ENCODE data around the gene AGPAT1.
"Not testable (repeated sequence)": the region's sequence is repeated elsewhere in the genome, so short reads cannot be mapped to it uniquely, and the experiment has no call there.

The AGPAT1 gene

DNA sequence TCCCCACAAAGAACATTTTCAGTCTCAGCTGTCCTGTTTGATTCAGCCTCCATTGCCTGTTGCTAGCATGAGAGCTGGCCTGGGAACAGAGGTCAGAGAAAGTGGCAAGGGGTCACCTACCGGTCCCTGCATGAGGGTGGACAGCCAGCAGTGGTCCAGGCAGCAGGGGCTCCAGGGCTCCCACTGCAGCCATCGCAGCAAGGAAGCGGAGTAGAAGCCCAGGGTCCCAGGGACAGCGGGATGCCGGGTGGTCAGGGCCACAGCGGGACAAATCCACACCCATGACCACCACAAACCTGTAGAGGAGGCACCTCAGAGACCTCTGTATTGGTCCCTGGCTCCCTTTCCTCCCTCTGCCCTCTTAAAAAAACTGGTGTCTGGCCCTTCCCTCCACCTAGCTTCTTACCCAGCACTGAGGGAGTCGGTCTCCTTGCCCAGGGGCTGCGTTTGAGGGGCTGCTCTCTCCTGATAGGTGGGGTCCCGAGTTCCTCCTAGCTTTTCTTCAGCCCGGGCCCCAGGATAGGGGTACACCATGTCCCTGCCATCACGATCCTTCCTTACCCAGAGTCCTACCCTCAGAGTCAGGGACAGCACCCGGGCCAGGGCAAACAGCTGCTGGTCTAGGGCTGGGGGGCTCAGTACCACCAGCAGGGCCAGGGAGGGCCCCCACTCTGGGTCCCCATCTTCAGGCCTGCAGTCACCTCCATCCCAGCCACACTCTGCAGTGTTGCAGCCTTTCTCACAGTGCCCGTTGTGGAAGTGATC lies 25.0 kb upstream of the AGPAT1 start:
- FAIRE-seq, result no peak

GRCh38 chr6:32198866-32199265 lies 23.0 kb upstream of the AGPAT1 start:
- FAIRE-seq (no peak), DNase-seq (ENCODE audit: insufficient read length, low spot score) (no peak)

More for the DNA sequence above, 25.0 kb upstream of the AGPAT1 start:
- DNase-seq (ENCODE audit: insufficient read length, low spot score), result no peak

GRCh38 chr6:32198345-32198696 lies 22.4 kb upstream of the AGPAT1 start:
- no peak for DNase-seq (ENCODE audit: insufficient read length, low spot score)
- no peak for FAIRE-seq

DNA sequence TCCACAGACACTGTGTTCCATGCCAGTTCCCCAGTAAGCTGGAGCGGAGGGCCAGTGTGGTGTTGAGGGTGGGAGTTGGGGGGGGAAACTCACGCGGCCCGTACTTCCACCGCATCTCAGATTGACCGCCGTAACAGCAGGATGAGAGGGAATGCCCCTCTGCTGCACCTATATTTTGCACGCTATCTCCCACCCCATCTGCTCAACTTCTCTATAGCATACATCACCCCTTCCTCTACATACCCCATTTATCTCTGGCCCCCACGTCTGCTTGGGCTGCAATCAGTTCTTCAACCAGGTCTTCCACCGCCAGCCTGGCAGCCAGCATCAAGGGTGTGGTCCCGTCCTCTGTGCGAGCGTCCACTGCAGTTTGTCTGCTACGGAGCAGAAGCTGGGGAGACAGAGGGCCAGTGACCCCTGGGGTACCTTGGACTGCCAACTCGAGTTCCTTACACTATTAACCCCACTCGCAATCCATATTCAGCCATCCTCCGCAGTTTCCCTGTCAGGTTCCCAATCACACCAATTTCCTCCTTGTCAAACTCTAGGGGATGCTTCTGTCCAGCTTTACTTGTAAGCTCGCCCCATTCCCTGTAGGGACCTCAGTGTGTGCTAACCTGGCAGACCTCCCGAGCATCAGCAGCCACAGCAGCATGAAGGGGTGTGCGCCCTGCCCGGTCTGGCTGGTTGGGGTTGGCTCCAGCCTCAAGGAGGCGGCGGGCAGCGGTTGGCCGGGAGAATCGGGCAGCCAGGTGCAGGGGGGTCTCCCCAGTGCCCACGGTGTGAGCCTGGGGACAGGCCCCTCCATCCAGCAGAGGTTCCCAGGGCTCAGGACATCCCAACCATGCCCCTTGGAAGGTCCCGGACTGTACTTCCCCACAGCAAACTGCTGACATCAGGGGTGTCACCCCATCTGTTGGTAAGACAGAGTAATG lies 21.1 kb upstream of the AGPAT1 start:
- no peak for DNase-seq (ENCODE audit: insufficient read length, low spot score)
- no peak for FAIRE-seq

DNA sequence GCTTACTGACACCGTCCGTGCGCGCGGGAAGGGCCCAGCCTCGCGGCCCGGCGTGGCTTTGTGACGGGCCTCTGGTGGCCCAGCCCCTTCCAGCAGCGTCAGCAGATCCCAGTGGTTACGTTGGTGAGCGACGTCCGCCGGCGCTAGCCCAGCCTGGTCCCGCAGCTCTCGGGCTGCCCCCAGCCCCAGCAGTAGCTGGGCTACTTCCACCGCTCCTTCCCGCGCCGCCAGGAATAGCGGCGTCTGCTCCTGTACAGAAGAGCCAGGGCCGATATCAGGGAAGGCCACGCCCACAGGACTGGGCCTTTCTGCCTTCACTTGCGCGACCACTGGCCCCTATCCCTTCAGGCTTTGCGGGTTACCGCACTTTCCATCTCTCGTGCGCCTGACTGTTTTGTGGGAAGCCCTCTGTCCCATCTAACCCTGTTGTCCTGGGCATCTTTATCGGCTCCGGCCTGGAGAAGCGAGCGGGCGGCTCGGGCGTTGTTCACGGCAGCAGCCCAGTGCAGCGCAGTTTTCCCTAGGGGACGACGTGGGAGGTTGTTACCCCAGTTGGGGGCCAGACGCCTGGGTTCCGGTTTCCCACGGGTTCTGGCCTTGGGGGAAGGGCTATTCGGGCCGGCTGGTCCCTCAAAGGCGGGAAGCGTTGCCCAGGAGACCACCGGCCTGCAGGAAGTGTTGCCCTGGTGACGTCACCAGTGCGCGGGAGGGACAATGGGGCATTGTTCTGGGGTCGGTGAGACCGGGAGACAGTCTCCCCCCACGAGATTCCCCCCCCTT lies 20.2 kb upstream of the AGPAT1 start:
- FAIRE-seq (peak; percentile 83), DNase-seq (ENCODE audit: insufficient read length, low spot score) (peak; percentile 56)

DNA sequence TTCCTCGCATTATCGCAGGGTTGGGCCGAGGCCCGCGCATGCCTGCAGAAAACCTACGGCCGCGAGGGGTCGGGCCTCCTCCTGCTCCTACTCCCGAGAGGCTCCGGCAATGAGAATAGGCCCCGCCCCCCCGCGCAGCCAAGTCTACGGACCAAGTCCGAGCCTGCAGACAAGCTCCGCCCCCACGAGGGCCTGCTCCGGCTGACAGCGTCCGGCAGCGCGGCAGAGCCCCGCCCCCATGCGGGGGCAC lies 19.7 kb upstream of the AGPAT1 start:
- peak; percentile 81 for DNase-seq (ENCODE audit: insufficient read length, low spot score)
- FAIRE-seq, result peak; percentile 93

DNA sequence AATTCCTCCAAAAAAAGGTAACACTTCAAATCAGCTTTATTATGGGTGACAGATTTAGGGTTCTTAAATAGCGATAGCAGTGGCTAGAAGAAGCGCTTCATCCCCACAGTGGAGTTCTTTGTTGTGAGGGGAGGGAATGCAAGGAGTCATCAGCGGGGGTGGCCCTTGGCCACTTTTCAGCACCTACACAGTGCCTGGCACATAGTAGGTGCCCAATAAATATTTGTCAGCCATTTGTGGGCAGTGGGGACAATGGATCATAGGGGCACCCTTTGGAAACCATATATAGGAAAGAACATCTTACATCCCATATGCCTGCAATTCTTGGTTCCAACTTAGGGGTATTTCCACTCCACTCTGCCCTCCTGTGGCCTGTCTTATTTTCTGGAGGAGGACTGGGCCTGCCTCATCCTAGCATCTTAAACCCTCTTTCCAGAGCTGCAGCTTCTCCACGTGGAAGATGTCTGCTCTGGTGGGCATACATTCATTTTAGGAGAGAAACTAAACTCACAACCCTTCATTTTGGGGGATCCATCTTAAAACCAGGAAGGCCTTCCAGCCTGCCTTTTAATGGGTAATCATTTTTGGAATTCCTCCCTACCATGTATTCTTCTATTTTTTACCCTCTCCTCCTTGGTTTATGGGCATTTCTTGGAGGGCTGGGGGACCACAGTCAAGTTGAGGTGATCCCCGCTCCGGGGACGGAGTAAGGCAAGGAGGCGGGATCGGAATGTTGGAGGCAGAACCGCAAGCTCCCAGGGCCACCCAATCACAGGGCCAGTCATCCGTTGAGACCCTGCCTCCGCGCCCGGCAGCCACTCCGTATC lies 19.2 kb upstream of the AGPAT1 start:
- FAIRE-seq (peak; percentile 68), DNase-seq (ENCODE audit: insufficient read length, low spot score) (no peak)

DNA sequence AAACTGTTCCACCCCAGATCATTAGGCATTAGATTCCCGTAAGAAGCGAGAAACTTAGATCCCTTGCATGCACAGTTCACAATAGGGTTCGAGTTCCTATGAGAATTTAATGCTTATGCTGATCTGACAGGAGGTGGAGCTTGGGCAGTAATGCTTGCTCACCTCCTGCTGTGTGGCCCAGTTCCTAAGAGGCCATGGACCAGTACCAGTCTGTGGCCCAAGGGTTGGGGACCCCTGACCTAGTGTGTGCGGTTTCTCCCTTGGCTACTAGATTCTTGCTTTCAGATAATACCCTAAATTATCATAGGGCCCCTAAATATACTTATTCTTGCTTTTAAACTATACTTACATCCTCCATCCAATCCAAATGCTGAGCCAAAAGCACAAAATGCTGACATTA lies 18.5 kb upstream of the AGPAT1 start:
- DNase-seq (ENCODE audit: insufficient read length, low spot score), result no peak
- no peak for FAIRE-seq

DNA sequence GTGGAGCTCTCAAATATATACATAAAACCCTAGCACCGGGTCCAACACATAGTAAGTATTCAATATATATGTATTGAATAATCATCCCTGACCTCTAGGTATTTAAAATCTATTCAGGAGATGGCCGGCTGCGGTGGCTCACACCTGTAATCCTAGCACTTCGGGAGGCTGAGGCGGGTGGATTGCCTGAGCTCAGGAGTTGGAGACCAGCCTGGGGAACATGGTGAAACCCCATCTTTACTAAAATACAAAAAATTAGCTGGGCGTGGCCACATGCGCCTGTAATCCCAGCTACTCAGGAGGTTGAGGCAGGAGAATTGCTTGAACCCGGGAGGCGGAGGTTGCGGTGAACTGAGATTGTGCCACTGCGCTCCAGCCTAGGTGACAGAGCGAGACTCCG lies 17.2 kb upstream of the AGPAT1 start:
- DNase-seq (ENCODE audit: insufficient read length, low spot score); FAIRE-seq: not testable (repeated sequence)

DNA sequence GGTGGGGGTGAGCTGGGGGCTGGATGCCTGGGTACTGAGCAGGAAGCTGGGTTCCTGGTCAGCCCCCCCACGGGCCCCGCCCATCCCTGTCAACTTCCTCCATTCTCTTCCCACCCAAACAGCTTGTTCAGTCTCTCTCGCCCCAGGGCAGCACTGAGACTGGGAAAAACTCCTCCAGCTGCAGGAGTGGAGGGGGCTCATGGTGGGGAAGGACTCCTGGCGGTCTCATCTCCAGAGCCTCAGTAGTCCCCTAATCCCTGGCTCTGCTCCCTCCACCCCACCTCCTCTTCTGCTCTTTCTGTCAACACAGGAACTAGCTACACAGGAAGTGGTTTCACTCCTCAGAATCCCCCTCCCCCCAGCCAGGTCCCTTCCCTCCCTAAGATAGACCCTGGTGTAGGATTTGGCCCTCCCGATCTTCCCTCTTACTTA lies 16.7 kb upstream of the AGPAT1 start, which contains the start of gene GPSM3:
Gene GPSM3 (minus strand): TSS at position 36 of the 432 bp plus-strand sequence. CDS start 130 bp downstream, outside the sequence.
- DNase-seq (ENCODE audit: insufficient read length, low spot score), result no peak
- peak; percentile 97 for FAIRE-seq

GRCh38 chr6:32191696-32192607 lies 16.1 kb upstream of the AGPAT1 start:
- no peak for DNase-seq (ENCODE audit: insufficient read length, low spot score)

DNA sequence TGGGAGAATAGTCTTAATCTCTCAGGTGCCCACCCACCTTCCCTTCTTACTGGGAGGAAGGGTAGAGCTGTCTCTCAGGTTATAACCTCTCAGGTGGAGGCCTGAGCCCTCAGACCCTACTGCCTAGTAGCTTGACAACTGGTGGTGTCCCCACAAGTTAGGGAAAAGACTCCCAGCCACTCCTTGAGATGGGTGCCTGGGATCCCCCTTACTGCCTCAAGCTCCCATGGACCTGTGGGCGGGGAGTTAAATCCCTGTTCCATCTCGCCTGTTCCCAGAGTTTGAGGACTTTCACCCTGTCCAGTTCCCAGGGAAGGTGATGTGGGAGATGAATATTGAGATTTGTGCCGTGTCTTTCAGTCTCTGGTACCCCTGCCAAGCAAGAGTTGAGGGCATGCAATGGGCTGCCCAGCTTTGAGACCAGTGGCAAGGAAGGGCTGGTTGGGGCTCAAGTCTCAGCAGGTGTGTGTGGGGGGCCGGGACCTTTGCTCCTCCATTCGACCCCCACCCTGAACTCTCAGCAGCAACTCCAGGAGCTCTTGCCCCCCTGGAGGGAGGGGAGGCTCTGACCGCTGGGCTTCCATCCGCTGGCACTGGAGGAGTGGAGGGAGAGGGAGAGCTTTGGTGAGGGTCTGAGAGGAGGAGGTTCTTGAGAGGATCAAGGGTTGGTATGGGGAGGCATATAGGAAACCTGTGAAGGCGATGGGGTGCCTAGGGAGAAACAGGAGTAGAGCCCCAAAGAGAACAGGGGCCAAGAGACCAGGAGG lies 15.2 kb upstream of the AGPAT1 start:
- no peak for FAIRE-seq
- DNase-seq (ENCODE audit: insufficient read length, low spot score), result no peak

More at GRCh38 chr6:32191696-32192607, 16.1 kb upstream of the AGPAT1 start:
- FAIRE-seq, result peak; percentile 11

GRCh38 chr6:32190054-32190851 lies 14.4 kb upstream of the AGPAT1 start, which contains the start of gene PBX2:
PBX2 (minus strand) TSS chr6:32190202; CDS start chr6:32189915, 287 bp downstream.
- peak; percentile 80 for FAIRE-seq
- DNase-seq (ENCODE audit: insufficient read length, low spot score), result peak; percentile 64

GRCh38 chr6:32189742-32190053 lies 13.8 kb upstream of the AGPAT1 start:
- DNase-seq (ENCODE audit: insufficient read length, low spot score), result no peak
- no peak for FAIRE-seq

GRCh38 chr6:32189069-32189741 lies 13.3 kb upstream of the AGPAT1 start:
- peak; percentile 28 for FAIRE-seq
- no peak for DNase-seq (ENCODE audit: insufficient read length, low spot score)

- DNase-seq (ENCODE audit: insufficient read length, low spot score) (no peak), FAIRE-seq (no peak)
Observed at GRCh38 chr6:32188381-32189068, 12.6 kb upstream of the AGPAT1 start.
